Trophoblast cell (in vitro differentiated cells and primary cell): ENCODE measurements around the gene CFAP157.

Experiments used
- DNase-seq, 2 donors: peaks; one replicate each; pipeline ENCODE4 v3.0.0-alpha.2; 2016
- H2AFZ ChIP-seq: 2 replicates; pipeline ENCODE4 v1.6.1; 2013; ENCODE audit warnings: low read length, moderate library complexity, mild to moderate bottlenecking; ENCODE audit not compliant: insufficient read depth, poor library complexity
- H2AK5ac ChIP-seq: 2 replicates; pipeline ENCODE4 v1.6.1; 2013; ENCODE audit warnings: mild to moderate bottlenecking, low read length
- H2BK120ac ChIP-seq: 2 replicates; pipeline ENCODE4 v1.6.1; 2013; ENCODE audit warnings: low read length, mild to moderate bottlenecking, moderate library complexity; ENCODE audit not compliant: insufficient read depth, poor library complexity
- H2BK12ac ChIP-seq: 2 replicates; pipeline ENCODE4 v1.6.1; 2013; ENCODE audit warnings: mild to moderate bottlenecking, low read length, moderate library complexity
- H2BK5ac ChIP-seq: 2 replicates; pipeline ENCODE4 v1.6.1; 2013; ENCODE audit warnings: low read length, low read depth, moderate library complexity, mild to moderate bottlenecking; ENCODE audit not compliant: poor library complexity
- H3K14ac ChIP-seq: 2 replicates; pipeline ENCODE4 v1.6.1; 2013; ENCODE audit warnings: mild to moderate bottlenecking, low read length
- H3K18ac ChIP-seq: 2 replicates; pipeline ENCODE4 v1.6.1; 2013; ENCODE audit warnings: mild to moderate bottlenecking, low read length
- H3K23ac ChIP-seq: 2 replicates; pipeline ENCODE4 v1.6.1; 2013; ENCODE audit warnings: low read length
- H3K27ac ChIP-seq: 2 replicates; pipeline ENCODE4 v1.5.1; 2013; ENCODE audit warnings: low read depth, mild to moderate bottlenecking, inconsistent platforms, low read length, moderate library complexity
- H3K27me3 ChIP-seq: 2 replicates; pipeline ENCODE4 v1.6.1; 2013; ENCODE audit warnings: inconsistent platforms, mild to moderate bottlenecking, low read length, moderate library complexity; ENCODE audit not compliant: insufficient read depth
- H3K36me3 ChIP-seq, 2 experiments: 1 replicate in 1 of 2; 2 replicates in 1 of 2; pipeline ENCODE4 v1.6.1; 2013; ENCODE audit warnings: low read length in 2 of 2, mild to moderate bottlenecking in 2 of 2, moderate library complexity in 1 of 2; ENCODE audit not compliant: insufficient read depth in 2 of 2, control insufficient read depth in 1 of 2
- H3K4ac ChIP-seq: 2 replicates; pipeline ENCODE4 v1.6.1; 2013; ENCODE audit warnings: low read depth, mild to moderate bottlenecking, low read length, moderate library complexity
- H3K4me1 ChIP-seq, 2 experiments: 1 replicate in 1 of 2; 2 replicates in 1 of 2; pipeline ENCODE4 v1.6.1; 2013; ENCODE audit warnings: low read length in 2 of 2, mild to moderate bottlenecking in 2 of 2, moderate library complexity in 1 of 2; ENCODE audit not compliant: insufficient read depth in 2 of 2, control insufficient read depth in 1 of 2
- H3K4me2 ChIP-seq: 2 replicates; pipeline ENCODE4 v1.6.1; 2013; ENCODE audit warnings: inconsistent platforms, mild to moderate bottlenecking, low read length, moderate library complexity
- H3K4me3 ChIP-seq: 2 replicates; pipeline ENCODE4 v1.5.1; 2013; ENCODE audit warnings: mild to moderate bottlenecking, low read depth, low read length, inconsistent platforms
- H3K79me1 ChIP-seq: one replicate; pipeline ENCODE4 v1.6.1; 2013; ENCODE audit warnings: low read length
- H3K79me2 ChIP-seq: 2 replicates; pipeline ENCODE4 v1.6.1; 2013; ENCODE audit warnings: low read length, mild to moderate bottlenecking; ENCODE audit not compliant: control insufficient read depth, insufficient read depth, poor library complexity
- H3K9ac ChIP-seq: 2 replicates; pipeline ENCODE4 v1.6.1; 2013; ENCODE audit warnings: mild to moderate bottlenecking, low read length
- H3K9me3 ChIP-seq: 2 replicates; pipeline ENCODE4 v1.6.1; 2013; ENCODE audit warnings: low read depth, mild to moderate bottlenecking, control low read depth, inconsistent platforms, low read length; ENCODE audit not compliant: insufficient read depth
- H4K12ac ChIP-seq: 2 replicates; pipeline ENCODE4 v1.6.1; 2013; ENCODE audit warnings: low read depth, mild to moderate bottlenecking, low read length, moderate library complexity
- H4K8ac ChIP-seq: 2 replicates; pipeline ENCODE4 v1.6.1; 2013; ENCODE audit warnings: low read depth, mild to moderate bottlenecking, low read length, moderate library complexity
- H4K91ac ChIP-seq: one replicate; pipeline ENCODE4 v1.6.1; 2013; ENCODE audit warnings: low read depth, mild to moderate bottlenecking, low read length, moderate library complexity
- WGBS: extraction: QIAGEN DNeasy Blood & Tissue Kit; methylation state at CpG from one replicate; pipeline ENCODE4 v1.1.7; 2013; ENCODE audit warnings: missing lambda C conversion rate; ENCODE audit not compliant: insufficient read length, insufficient coverage; ENCODE audit errors: extremely low coverage; 5-methylcytosine and 5-hydroxymethylcytosine counted together

The CFAP157 gene

GRCh38 chr9:127693143-127693542 lies 13.6 kb upstream of the CFAP157 start:
- Histone ChIP-seq H2AFZ (no peak overlapping the region), H2AK5ac (no peak overlapping the region), H3K79me2 (no peaks in the 10 kb centered on the region), H2BK5ac (no peak overlapping the region), H3K9ac (no peak overlapping the region), H3K4ac (no peak overlapping the region), H4K12ac (no peak overlapping the region), H3K79me1 (no peaks in the 10 kb centered on the region), H3K4me1 (no peaks in the 10 kb centered on the region), H3K27ac (no peak overlapping the region), H3K23ac (no peak overlapping the region), H2BK12ac (no peak overlapping the region), H3K36me3 (peaks cover 11 to 13% of the 10 kb centered on the region in 2 experiments), H3K4me2 (no peak overlapping the region), H2BK120ac (no peak overlapping the region), H3K27me3 (no peaks in the 10 kb centered on the region), H4K91ac (no peak overlapping the region), H3K14ac (no peak overlapping the region), H4K8ac (no peak overlapping the region), H3K18ac (no peak overlapping the region), H3K4me3 (no peak overlapping the region), H3K9me3 (no peaks in the 10 kb centered on the region)
- DNase-seq, result no peak
- WGBS, result no CpG with 5 or more reads among the region's 10 CpGs

GRCh38 chr9:127693697-127694096 lies 13.1 kb upstream of the CFAP157 start:
- WGBS, result no CpG with 5 or more reads among the region's 4 CpGs
- H3K14ac ChIP-seq, result no peak overlapping the region
- H3K27me3 ChIP-seq, result no peaks in the 10 kb centered on the region
- H2BK5ac ChIP-seq, result no peak overlapping the region
- no peak overlapping the region for H4K91ac ChIP-seq
- H3K23ac ChIP-seq, result no peak overlapping the region
- no peaks in the 10 kb centered on the region for H3K79me2 ChIP-seq
- H3K27ac ChIP-seq, result no peak overlapping the region
- no peaks in the 10 kb centered on the region for H3K4me1 ChIP-seq
- H2AFZ ChIP-seq, result no peak overlapping the region
- H3K9me3 ChIP-seq, result no peaks in the 10 kb centered on the region
- H2BK120ac ChIP-seq, result no peak overlapping the region
- no peak overlapping the region for H3K4ac ChIP-seq
- H3K79me1 ChIP-seq, result no peaks in the 10 kb centered on the region
- H4K8ac ChIP-seq, result no peak overlapping the region
- no peak overlapping the region for H3K4me3 ChIP-seq
- H3K18ac ChIP-seq, result no peak overlapping the region
- DNase-seq, result no peak
- H2BK12ac ChIP-seq, result no peak overlapping the region
- no peak overlapping the region for H2AK5ac ChIP-seq
- H3K9ac ChIP-seq, result no peak overlapping the region
- H4K12ac ChIP-seq, result no peak overlapping the region
- H3K36me3 ChIP-seq, result peaks cover 11 to 13% of the 10 kb centered on the region in 2 experiments
- H3K4me2 ChIP-seq, result no peak overlapping the region

- H3K27me3 ChIP-seq, result no peaks in the 10 kb centered on the region
- H4K8ac ChIP-seq, result no peak overlapping the region
- no peak overlapping the region for H3K4me2 ChIP-seq
- no peak overlapping the region for H4K91ac ChIP-seq
- no peak overlapping the region for H4K12ac ChIP-seq
- no peak overlapping the region for H3K4me3 ChIP-seq
- peaks cover 3% of the 10 kb centered on the region for H3K79me1 ChIP-seq
- peaks cover 0 to 3% of the 10 kb centered on the region in 2 experiments for H3K4me1 ChIP-seq
- H2BK5ac ChIP-seq, result no peak overlapping the region
- H2BK120ac ChIP-seq, result no peak overlapping the region
- no peak overlapping the region for H2BK12ac ChIP-seq
- no peaks in the 10 kb centered on the region for H3K9me3 ChIP-seq
- H2AK5ac ChIP-seq, result no peak overlapping the region
- WGBS, result no CpG with 5 or more reads among the region's 9 CpGs
- DNase-seq, result no peak
- peaks cover 3 to 8% of the 10 kb centered on the region in 2 experiments for H3K36me3 ChIP-seq
- H3K9ac ChIP-seq, result no peak overlapping the region
- no peak overlapping the region for H3K18ac ChIP-seq
- H3K4ac ChIP-seq, result no peak overlapping the region
- no peak overlapping the region for H3K14ac ChIP-seq
- H3K27ac ChIP-seq, result no peak overlapping the region
- H3K79me2 ChIP-seq, result no peaks in the 10 kb centered on the region
- H3K23ac ChIP-seq, result no peak overlapping the region
- H2AFZ ChIP-seq, result no peak overlapping the region
Measured at GRCh38 chr9:127694890-127695720, 11.7 kb upstream of the CFAP157 start.

- Histone ChIP-seq H3K23ac (no peak overlapping the region), H2AK5ac (no peak overlapping the region), H3K27me3 (no peaks in the 10 kb centered on the region), H2BK5ac (no peak overlapping the region), H3K14ac (no peak overlapping the region), H3K4ac (no peak overlapping the region), H3K9me3 (no peaks in the 10 kb centered on the region), H3K27ac (no peak overlapping the region), H2AFZ (no peak overlapping the region), H4K8ac (no peak overlapping the region), H3K36me3 (peaks cover 0 to under 1% of the 10 kb centered on the region in 2 experiments), H3K79me1 (peaks cover 3% of the 10 kb centered on the region), H2BK120ac (no peak overlapping the region), H3K4me2 (no peak overlapping the region), H3K4me1 (peaks cover 0 to 3% of the 10 kb centered on the region in 2 experiments), H3K18ac (no peak overlapping the region), H3K4me3 (no peak overlapping the region), H4K12ac (no peak overlapping the region), H2BK12ac (no peak overlapping the region), H3K79me2 (no peaks in the 10 kb centered on the region), H4K91ac (no peak overlapping the region), H3K9ac (no peak overlapping the region)
- WGBS, result no CpG with 5 or more reads among the region's 5 CpGs
- DNase-seq, result no peak
Measured at GRCh38 chr9:127697575-127697974, 9.2 kb upstream of the CFAP157 start.
